ACC112 (cell line): ENCODE results near the gene TMED8.

ENCODE experiments used
- H2AFZ ChIP-seq: fragments of 200-600 bp; sonication (generic); one replicate; pipeline ENCODE4 v1.6.0; 2017; ENCODE audit warnings: antibody characterized with exemption, low read length; ENCODE audit not compliant: unreplicated experiment
- H3K27ac ChIP-seq: fragments of 200-600 bp; sonication (generic); 2 replicates; pipeline ENCODE4 v1.5.1; 2014; ENCODE audit warnings: low read depth, mild to moderate bottlenecking, antibody characterized with exemption, low read length, moderate library complexity
- H3K27me3 ChIP-seq: fragments of 200-600 bp; sonication (generic); 2 replicates; pipeline ENCODE4 v1.6.1; 2014; ENCODE audit warnings: mild to moderate bottlenecking, antibody characterized with exemption, low read length, moderate library complexity, mixed read lengths; ENCODE audit not compliant: insufficient read depth
- H3K36me3 ChIP-seq: fragments of 200-600 bp; sonication (generic); 2 replicates; pipeline ENCODE4 v1.6.1; 2016; ENCODE audit warnings: mild to moderate bottlenecking, antibody characterized with exemption, low read length, moderate library complexity, mixed read lengths; ENCODE audit not compliant: insufficient read depth
- H3K4me1 ChIP-seq: fragments of 200-600 bp; sonication (generic); one replicate; pipeline ENCODE4 v1.6.1; 2016; ENCODE audit warnings: low read length, mixed read lengths; ENCODE audit not compliant: insufficient read depth, unreplicated experiment, control insufficient read depth
- H3K4me3 ChIP-seq: fragments of 200-600 bp; sonication (generic); 2 replicates; pipeline ENCODE4 v1.5.1; 2014; ENCODE audit warnings: mild to moderate bottlenecking, low read depth, low read length
- H3K79me2 ChIP-seq: fragments of 200-600 bp; sonication (generic); one replicate; pipeline ENCODE4 v1.6.0; 2016; ENCODE audit warnings: low read length; ENCODE audit not compliant: control insufficient read depth, unreplicated experiment, insufficient read depth

Gene TMED8

DNA sequence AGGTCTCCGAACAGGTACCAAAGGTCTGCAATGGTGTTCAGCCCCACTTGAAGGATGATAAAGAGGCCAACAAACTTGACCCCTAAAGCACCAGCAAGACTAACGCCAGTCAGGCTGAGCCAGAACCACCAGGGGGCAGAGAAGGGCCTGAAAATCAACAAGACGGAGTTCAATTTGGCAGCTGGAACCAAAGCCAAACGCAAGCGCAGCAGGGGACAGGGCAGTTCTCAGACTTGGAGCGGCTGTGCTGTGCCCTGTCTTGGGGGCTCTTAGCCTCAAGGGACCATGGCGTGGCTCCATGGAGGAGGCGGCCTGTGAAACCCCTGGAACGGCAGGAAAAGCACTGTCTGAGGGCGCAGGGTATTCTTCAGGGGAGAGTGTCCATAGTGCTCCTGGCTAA is 75.8 kb downstream of the TMED8 start:
- H3K27me3 ChIP-seq, result no peaks in the 10 kb centered on the region
- H3K79me2 ChIP-seq, result no peaks in the 10 kb centered on the region
- H3K4me1 ChIP-seq, result peaks cover 27% of the 10 kb centered on the region
- H2AFZ ChIP-seq, result no peak overlapping the region
- peaks cover 6% of the 10 kb centered on the region; the same call in 1 of the 2 replicates for H3K36me3 ChIP-seq
- H3K27ac ChIP-seq, result no peak overlapping the region
- no peak overlapping the region for H3K4me3 ChIP-seq

DNA sequence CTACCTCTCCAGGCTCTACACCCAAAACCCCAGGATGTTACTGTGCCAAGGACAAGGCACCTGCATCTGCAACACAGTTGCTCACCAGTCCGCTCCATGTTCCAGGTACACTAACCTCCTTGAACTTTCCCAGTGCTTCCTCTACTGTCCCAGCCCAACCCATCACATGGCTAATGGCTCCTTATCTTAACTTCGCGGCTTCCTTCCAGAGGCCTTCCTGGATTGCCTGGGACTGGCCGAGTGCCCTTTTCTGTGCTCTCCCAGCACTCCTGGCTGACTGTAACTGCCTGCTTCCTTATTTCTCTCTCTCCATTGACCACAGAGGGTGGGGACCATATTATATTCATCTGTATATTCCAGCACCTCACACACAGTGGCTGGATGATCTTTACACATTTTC is 77.1 kb downstream of the TMED8 start:
- H3K36me3 ChIP-seq, result no peaks in the 10 kb centered on the region
- no peaks in the 10 kb centered on the region for H3K27me3 ChIP-seq
- H2AFZ ChIP-seq, result no peak overlapping the region
- peaks cover 26% of the 10 kb centered on the region for H3K4me1 ChIP-seq
- H3K27ac ChIP-seq, result no peak overlapping the region
- no peak overlapping the region for H3K4me3 ChIP-seq
- H3K79me2 ChIP-seq, result no peaks in the 10 kb centered on the region

DNA sequence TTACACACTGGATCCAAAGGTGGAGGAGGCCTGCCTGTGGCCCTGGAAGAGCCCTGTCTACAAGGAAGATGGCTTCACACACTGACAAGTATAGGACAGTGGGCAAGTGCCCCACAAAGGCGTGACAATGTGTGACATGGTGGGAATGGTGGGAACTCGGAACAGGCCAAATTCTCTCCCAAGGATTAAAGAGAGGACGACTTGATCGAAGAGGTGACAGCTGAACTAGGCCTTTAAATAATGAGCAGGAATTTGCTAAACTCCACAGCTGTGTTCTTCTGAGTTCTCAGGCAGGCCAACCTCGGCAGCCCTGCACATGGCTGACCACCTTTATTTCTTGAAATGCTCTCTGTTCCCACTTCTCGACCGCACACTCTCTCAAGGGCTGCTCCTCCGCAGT is 80.0 kb downstream of the TMED8 start:
- Histone ChIP-seq H3K27me3 (no peaks in the 10 kb centered on the region), H2AFZ (no peak overlapping the region), H3K36me3 (peaks cover 5% of the 10 kb centered on the region; the same call in 1 of the 2 replicates), H3K4me3 (no peak overlapping the region), H3K79me2 (no peaks in the 10 kb centered on the region), H3K4me1 (no peaks in the 10 kb centered on the region), H3K27ac (no peak overlapping the region)

DNA sequence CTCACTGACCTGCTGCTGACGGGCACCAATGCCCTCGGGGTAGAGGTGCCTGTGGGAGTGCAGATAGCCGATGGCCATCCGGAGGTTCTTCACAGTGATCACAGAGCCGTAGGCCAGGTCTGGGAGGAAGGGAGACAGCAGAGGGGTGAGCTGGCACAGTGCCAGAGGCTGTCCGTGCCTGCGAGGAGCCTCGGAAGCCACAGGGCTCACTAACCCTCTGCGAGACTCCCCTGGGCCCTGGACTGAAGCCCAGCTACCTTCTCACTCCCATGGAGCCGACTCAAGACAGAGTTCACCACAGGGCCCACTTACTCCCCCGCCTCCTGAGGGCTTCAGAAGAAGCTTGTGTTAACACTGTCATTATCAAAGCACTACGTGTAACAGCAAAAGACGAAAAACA is 80.7 kb downstream of the TMED8 start:
- H3K36me3 ChIP-seq, result peaks cover 5% of the 10 kb centered on the region; the same call in 1 of the 2 replicates
- H3K4me1 ChIP-seq, result no peaks in the 10 kb centered on the region
- H3K79me2 ChIP-seq, result no peaks in the 10 kb centered on the region
- no peak overlapping the region for H3K27ac ChIP-seq
- H3K4me3 ChIP-seq, result no peak overlapping the region
- no peaks in the 10 kb centered on the region for H3K27me3 ChIP-seq
- no peak overlapping the region for H2AFZ ChIP-seq

DNA sequence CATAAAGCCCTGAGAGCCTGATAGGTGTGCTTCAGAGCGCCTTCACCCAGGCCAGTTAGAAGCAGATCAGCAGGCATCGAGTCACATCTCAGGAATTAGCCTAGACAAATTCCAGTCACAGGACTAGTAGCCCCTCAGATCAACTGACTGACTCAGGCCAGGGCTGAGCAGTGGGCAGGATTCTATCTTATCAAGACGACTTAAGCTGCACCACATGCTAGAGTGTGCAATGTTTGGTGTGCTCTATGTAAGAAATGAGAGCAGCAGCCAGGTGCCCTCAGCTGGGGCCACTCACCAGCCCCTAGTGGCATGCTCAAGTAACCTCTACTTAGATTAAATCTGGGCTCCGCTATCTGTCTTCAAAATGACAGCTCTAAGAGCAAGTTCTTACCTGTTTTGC is 86.2 kb downstream of the TMED8 start:
- no peaks in the 10 kb centered on the region for H3K27me3 ChIP-seq
- peaks cover 9% of the 10 kb centered on the region; the same call in 1 of the 2 replicates for H3K36me3 ChIP-seq
- no peaks in the 10 kb centered on the region for H3K79me2 ChIP-seq
- H3K4me1 ChIP-seq, result no peaks in the 10 kb centered on the region
- no peak overlapping the region for H2AFZ ChIP-seq
- no peak overlapping the region for H3K4me3 ChIP-seq
- H3K27ac ChIP-seq, result no peak overlapping the region

DNA sequence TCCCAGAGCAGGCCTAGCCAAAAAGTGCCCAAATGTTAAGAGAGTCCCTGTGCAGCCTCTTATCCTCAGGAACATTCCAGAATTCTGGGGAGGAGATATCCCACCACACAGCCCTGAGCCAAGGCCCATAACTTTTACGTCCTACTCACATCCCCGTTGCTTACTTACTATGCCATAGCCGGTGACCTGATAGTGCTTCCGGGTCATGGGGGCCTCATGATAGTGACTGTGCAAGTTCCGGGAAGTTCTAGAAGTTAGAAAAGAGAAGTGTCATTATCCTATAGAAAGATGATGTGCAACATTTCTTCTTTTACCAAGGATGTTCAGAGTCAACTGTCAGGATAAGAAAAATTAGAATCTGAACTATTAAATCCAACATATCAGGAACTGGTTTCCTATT is 90.3 kb downstream of the TMED8 start:
- H3K4me1 ChIP-seq, result no peaks in the 10 kb centered on the region
- no peaks in the 10 kb centered on the region for H3K27me3 ChIP-seq
- H3K36me3 ChIP-seq, result peaks cover 10% of the 10 kb centered on the region; the same call in 1 of the 2 replicates
- no peak overlapping the region for H3K4me3 ChIP-seq
- no peaks in the 10 kb centered on the region for H3K79me2 ChIP-seq
- no peak overlapping the region for H2AFZ ChIP-seq
- no peak overlapping the region for H3K27ac ChIP-seq
